HL-60 (cell line): ENCODE data around the gene CNNM4.

Experiments used
- DNase-seq, 2 experiments: peaks; one replicate each; pipeline ENCODE4 v3.0.0-alpha.2; 2010 to 2020; ENCODE audit warnings: low read depth in 1 of 2, low spot score in 1 of 2
- H3K27ac ChIP-seq: fragments of 250-450 bp; sonication (Bioruptor Pico); replicated peaks from 2 replicates; pipeline ENCODE4 v1.5.1; 2020; ENCODE audit warnings: mild to moderate bottlenecking, moderate library complexity
- H3K27me3 ChIP-seq: fragments of 250-450 bp; sonication (Bioruptor Pico); 2 replicates; pipeline ENCODE4 v1.5.1; 2021; ENCODE audit warnings: mild to moderate bottlenecking, moderate library complexity; ENCODE audit not compliant: insufficient read depth, poor library complexity, severe bottlenecking
- H3K4me3 ChIP-seq: replicated peaks from 2 replicates; pipeline ENCODE4 v1.5.1; 2011; ENCODE audit warnings: mild to moderate bottlenecking, control low read depth, low read length; ENCODE audit not compliant: insufficient read depth
- CTCF ChIP-seq: IDR thresholded peaks from one replicate; pipeline ENCODE4 v1.5.1; 2011; ENCODE audit warnings: low read length, control low read depth, inconsistent platforms; ENCODE audit not compliant: insufficient read depth
- GABPA ChIP-seq: IDR thresholded peaks from 2 replicates; pipeline ENCODE4 v1.6.1; 2012; ENCODE audit warnings: low read depth
- POLR2AphosphoS5 ChIP-seq: IDR thresholded peaks from 2 replicates; pipeline ENCODE4 v1.6.1; 2012; ENCODE audit warnings: low read depth
- SPI1 ChIP-seq: IDR thresholded peaks from 2 replicates; pipeline ENCODE4 v1.6.1; 2012; ENCODE audit warnings: low read depth, mild to moderate bottlenecking, borderline replicate concordance
- TF ChIP-seq, protein P1 (sequence below): IDR thresholded peaks from 2 replicates; pipeline ENCODE4 v1.6.1; 2012; ENCODE audit warnings: low read depth; ENCODE audit not compliant: insufficient replicate concordance

Gene CNNM4

DNA sequence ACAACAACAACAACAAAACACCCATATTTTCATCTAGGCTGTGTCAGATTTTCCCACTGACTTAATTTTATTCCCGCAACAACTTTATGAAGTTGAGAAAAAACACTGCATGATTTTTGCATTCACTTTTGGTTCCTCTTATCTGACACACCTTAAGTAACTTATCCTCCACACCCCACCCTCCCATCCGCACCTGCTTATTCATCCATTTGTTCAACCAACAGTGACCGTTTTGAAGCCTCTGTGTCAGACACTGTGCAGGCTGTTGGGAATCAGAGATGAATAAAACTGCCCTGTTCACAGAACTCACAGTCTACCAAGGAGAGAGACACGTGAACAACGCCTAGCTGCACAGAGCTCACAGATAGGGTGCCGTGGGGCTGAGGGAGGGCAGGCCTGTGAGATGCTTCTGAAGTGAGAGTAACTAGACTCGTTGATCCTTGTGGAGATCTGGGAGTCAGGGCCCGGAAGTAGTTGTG lies 7.4 kb downstream of the CNNM4 start:
- H3K4me3 ChIP-seq = no peak overlapping the region
- no peak for DNase-seq
- no peak for TF ChIP-seq CTCF
- TF ChIP-seq POLR2AphosphoS5 = no peak
- no peak for TF ChIP-seq GABPA
- TF ChIP-seq SPI1 = no peak
- TF ChIP-seq, protein P1, sequence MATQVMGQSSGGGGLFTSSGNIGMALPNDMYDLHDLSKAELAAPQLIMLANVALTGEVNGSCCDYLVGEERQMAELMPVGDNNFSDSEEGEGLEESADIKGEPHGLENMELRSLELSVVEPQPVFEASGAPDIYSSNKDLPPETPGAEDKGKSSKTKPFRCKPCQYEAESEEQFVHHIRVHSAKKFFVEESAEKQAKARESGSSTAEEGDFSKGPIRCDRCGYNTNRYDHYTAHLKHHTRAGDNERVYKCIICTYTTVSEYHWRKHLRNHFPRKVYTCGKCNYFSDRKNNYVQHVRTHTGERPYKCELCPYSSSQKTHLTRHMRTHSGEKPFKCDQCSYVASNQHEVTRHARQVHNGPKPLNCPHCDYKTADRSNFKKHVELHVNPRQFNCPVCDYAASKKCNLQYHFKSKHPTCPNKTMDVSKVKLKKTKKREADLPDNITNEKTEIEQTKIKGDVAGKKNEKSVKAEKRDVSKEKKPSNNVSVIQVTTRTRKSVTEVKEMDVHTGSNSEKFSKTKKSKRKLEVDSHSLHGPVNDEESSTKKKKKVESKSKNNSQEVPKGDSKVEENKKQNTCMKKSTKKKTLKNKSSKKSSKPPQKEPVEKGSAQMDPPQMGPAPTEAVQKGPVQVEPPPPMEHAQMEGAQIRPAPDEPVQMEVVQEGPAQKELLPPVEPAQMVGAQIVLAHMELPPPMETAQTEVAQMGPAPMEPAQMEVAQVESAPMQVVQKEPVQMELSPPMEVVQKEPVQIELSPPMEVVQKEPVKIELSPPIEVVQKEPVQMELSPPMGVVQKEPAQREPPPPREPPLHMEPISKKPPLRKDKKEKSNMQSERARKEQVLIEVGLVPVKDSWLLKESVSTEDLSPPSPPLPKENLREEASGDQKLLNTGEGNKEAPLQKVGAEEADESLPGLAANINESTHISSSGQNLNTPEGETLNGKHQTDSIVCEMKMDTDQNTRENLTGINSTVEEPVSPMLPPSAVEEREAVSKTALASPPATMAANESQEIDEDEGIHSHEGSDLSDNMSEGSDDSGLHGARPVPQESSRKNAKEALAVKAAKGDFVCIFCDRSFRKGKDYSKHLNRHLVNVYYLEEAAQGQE = no peak
- H3K27ac ChIP-seq = no peak overlapping the region
- H3K27me3 ChIP-seq = no peaks in the 10 kb centered on the region

DNA sequence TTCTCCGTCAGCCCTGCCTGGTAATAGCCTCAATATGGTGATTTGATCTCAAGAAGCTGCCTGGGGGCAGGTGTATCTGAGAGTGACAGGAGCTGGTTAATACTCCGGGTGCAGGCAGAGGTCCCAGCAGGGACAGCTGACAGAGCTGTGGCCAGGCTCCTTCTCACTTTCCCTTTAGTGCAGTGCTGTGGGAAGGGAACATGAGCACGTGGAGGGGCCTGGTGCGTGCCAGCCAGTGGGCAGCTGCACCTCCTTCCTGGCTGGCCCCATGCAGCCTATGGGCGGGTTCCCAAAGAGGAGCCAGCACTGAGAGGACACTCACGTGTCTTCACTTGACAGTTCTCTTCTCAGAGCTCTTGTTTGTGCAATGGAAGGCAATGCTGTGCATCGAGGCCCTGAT lies 9.1 kb downstream of the CNNM4 start:
- TF ChIP-seq, protein P1 = no peak
- TF ChIP-seq CTCF = no peak
- TF ChIP-seq GABPA = no peak
- Histone ChIP-seq H3K4me3 (no peak overlapping the region), H3K27ac (no peak overlapping the region), H3K27me3 (no peaks in the 10 kb centered on the region)
- peak in 1 of 2 experiments; percentile 46 for DNase-seq

- Histone ChIP-seq H3K27me3 (no peaks in the 10 kb centered on the region), H3K27ac (no peak overlapping the region), H3K4me3 (no peak overlapping the region)
- TF ChIP-seq CTCF (no peak), POLR2AphosphoS5 (no peak), GABPA (no peak), SPI1 (no peak)
- TF ChIP-seq, protein P1 = no peak
- no peak for DNase-seq
Measured at GRCh38 chr2:96770442-96771202, 9.9 kb downstream of the CNNM4 start.
